ENCODE data around the gene IMPDH1.
A peak's percentile ranks its signal among the peaks of the same experiment; 100 is the strongest.

The IMPDH1 gene

GRCh38 chr7:128357217-128357613 lies 52.6 kb downstream of the IMPDH1 start:
- no peak for DNase-seq

- no peak for DNase-seq
Observed at GRCh38 chr7:128356546-128357216, 53.1 kb downstream of the IMPDH1 start.

DNA sequence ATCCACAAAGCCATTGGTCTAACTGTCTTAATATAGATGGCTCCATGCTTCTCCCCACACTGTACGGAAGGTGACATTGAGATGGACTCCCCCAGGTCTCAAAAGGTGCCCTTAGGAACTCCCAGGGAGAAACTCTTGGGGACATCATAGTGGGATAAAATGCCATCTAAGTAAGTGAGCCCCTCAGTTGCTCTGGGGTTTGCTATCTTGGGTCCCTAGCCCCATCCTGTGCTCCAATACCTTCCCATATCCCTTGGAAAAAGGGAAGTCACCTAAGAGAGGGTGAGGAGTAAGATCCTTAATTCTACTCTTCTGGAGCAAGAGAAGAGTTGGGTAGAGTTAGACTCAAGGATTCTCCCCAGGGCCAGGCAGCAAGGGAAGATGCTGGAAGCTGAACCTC lies 56.2 kb downstream of the IMPDH1 start:
- no peak for DNase-seq

GRCh38 chr7:128353189-128353588 lies 56.6 kb downstream of the IMPDH1 start:
- DNase-seq, result no peak

- DNase-seq, result no peak
Observed at GRCh38 chr7:128352636-128353035, 57.1 kb downstream of the IMPDH1 start.

GRCh38 chr7:128352153-128352537 lies 57.6 kb downstream of the IMPDH1 start:
- DNase-seq, result no peak

GRCh38 chr7:128351296-128352152 lies 58.3 kb downstream of the IMPDH1 start:
- no peak for DNase-seq

DNA sequence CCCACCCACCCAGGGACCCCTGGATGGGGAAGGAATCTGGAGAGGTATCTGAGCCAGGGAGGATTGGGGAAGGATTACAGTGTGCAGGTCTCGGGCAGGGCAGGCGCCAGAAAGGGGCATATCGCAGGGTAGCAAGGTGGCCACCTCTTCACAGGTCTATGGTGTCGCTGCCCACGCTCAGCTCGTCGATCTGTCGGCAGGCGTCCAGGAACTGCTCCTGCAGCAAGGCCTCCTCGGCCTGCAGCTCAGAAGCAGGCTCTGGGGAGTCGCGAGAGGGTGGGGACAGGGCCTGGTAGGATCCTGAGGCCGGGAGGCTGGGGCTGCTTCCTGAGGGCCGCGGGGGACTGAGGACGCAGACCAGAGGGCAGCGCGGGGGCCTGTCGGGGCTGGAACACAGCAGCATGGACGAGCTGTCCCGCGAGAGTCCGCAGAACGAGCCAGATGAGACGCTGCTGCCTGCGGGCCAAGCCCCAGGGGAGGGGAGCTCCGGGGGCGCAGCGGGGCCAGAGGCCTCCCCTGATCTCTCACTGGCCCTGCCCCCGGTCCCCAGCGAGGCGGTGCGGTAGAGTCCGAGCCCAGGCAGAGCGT lies 59.0 kb downstream of the IMPDH1 start:
- no peak for DNase-seq

GRCh38 chr7:128349466-128349825 lies 60.3 kb downstream of the IMPDH1 start:
- no peak for DNase-seq

DNA sequence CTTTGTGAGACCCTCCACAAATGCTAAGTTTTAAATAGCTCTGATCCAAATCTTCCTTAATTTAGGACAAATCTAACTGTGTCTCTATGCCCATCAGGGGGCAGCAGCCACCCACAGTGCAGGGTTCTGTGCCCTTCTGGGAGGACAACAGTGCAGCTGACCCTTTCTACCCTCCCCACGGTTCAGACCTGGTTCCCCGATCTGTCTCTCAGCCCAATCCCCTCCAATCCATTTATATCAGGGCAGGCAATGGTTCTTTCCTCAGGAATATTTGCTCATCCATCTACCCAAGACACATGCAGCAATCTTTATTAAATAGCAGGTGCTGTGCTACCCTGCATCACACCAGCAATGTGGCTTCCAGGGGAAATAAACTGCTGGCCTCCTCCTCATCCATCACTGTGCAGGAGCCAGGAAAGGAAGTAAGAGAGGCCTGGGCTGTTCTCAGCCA lies 62.1 kb downstream of the IMPDH1 start:
- peak; percentile 52 to 65 for DNase-seq

GRCh38 chr7:128344431-128344774 lies 65.4 kb downstream of the IMPDH1 start:
- DNase-seq, result no peak

DNA sequence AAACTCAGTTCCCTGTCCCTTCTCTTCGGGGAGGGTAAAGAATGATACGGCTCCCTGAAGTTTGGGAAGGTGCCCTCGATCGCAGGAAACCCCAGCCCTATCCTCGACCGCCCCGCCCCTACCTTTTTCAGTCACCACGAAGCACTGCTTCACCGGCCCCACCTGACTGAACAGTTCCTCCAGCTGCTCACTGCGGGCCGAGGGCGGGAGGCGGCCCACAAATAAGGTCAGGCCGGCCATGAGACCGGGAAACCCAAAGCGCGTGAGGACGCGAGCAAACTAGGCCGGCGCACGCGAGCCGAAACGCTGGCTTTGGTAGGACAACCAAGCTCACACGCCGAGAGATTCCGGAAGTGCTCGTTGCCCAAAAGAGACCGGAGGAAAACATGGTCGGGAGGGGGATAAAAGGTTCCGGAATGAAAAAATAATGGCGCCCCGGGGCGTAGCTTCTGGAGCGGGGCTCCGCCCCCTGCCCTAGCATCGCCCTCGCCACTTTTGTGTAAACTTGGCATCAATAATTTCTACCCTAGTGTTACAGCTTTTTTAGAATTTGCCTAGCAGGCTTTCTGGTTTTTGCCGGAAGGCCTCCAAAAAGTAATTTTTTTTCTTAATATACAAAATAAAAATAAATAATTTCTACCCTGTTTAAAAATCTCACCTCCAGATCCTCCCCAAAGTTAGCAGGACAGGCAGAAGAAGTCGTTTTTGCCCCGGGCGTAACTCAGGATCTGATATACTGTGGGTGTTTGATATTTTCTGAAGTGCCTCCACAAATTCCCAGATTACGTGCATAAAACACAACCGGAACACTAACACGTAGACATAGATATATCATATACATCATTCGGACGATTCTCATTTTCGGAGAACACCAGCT lies 66.0 kb downstream of the IMPDH1 start, which contains the start of gene RBM28:
RBM28 (minus strand) TSS at position 355 of the 877 bp plus-strand sequence; CDS start at position 240, 115 bp downstream.
- peak; percentile 95 for DNase-seq

Measured in Kasumi-1 (cell line).